Calu3 (cell line): ENCODE data around the gene PARP12. TPM values are rescaled to one million over a fixed set of nuclear protein-coding genes. Genes with fewer than 3 reads are reported as not detected.

ENCODE experiments used
- BruUV-seq: library from RNA; stranded (reverse); fragments of 400-500 nt; replicated peaks from 2 replicates; lab custom pipeline; 2021; lab: Mats Ljungman, UMichigan
- CTCF ChIA-PET: fragments of 300-600 bp; sonication (Branson Sonifier 250); formaldehyde crosslinking; loops from one replicate; lab custom pipeline; 2022; ENCODE audit warnings: antibody characterized with exemption; lab: Charles Lee
- DNase-seq: peaks from one replicate; pipeline ENCODE4 v3.0.0; 2022
- H3K27ac Mint-ChIP-seq: one replicate; pipeline ENCODE4 v1.8.0; 2022; ENCODE audit warnings: mixed read lengths; ENCODE audit not compliant: unreplicated experiment
- H3K27me3 Mint-ChIP-seq: one replicate; pipeline ENCODE4 v1.8.0; 2022; ENCODE audit warnings: mixed read lengths; ENCODE audit not compliant: unreplicated experiment
- H3K36me3 Mint-ChIP-seq: one replicate; pipeline ENCODE4 v1.8.0; 2022; ENCODE audit warnings: mild to moderate bottlenecking, moderate library complexity, mixed read lengths; ENCODE audit not compliant: insufficient read depth, unreplicated experiment
- H3K4me1 Mint-ChIP-seq: one replicate; pipeline ENCODE4 v1.8.0; 2022; ENCODE audit warnings: mild to moderate bottlenecking, low read depth, mixed read lengths; ENCODE audit not compliant: unreplicated experiment
- H3K4me3 Mint-ChIP-seq: one replicate; pipeline ENCODE4 v1.8.0; 2022; ENCODE audit warnings: mild to moderate bottlenecking, low read depth, moderate library complexity, mixed read lengths; ENCODE audit not compliant: unreplicated experiment
- H3K9me3 Mint-ChIP-seq: one replicate; pipeline ENCODE4 v1.8.0; 2022; ENCODE audit warnings: low read depth, mixed read lengths; ENCODE audit not compliant: unreplicated experiment
- intact Hi-C: fragments of 100-400 bp; cut with micrococcal nuclease; formaldehyde crosslinking; loops from one replicate; pipeline ENCODE4 v1.10.0; 2022; ENCODE audit not compliant: unreplicated experiment
- total RNA-seq: library from RNA; stranded (reverse); gene quantifications from 2 replicates; pipeline ENCODE4 v1.2.3, GENCODE V29; 2022
- TF ChIP-seq, protein P1 (sequence below): fragments of 200-600 bp; IDR thresholded peaks from one replicate; pipeline ENCODE4 v1.8.0; 2022; ENCODE audit warnings: antibody characterized with exemption; ENCODE audit not compliant: unreplicated experiment

Gene PARP12
- total RNA-seq, 1 experiment from 2014 or later = 66.6 TPM

DNA sequence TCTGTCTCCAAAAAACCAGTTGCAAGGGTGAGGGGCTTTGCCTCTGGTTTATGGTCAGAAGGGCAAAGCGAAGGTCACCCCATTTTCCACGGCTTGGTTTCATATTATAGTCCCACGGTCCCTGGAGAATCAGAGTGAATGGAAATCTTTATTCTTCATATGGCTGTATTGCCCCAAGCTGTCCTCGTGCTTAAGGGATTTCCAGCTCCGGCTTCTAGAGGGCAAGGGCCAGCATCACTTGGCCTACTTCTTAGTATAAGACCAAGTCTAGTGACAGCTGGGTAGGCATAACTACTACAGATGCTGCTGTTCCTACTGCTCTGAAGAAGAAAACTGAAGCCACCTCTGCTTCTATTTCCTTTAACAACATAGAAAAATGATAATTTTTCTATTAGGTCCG lies 63.2 kb downstream of the PARP12 start:
- Mint-ChIP-seq H3K27ac (no peak overlapping the region), H3K9me3 (no peaks in the 10 kb centered on the region), H3K27me3 (no peaks in the 10 kb centered on the region), H3K4me1 (no peaks in the 10 kb centered on the region), H3K4me3 (no peak overlapping the region), H3K36me3 (no peaks in the 10 kb centered on the region)
- intact Hi-C loops = loop anchor here (5.0 kb wide), 1 partner anchor 157 kb away; no protein-coding TSS in a partner anchor
- TF ChIP-seq, protein P1, sequence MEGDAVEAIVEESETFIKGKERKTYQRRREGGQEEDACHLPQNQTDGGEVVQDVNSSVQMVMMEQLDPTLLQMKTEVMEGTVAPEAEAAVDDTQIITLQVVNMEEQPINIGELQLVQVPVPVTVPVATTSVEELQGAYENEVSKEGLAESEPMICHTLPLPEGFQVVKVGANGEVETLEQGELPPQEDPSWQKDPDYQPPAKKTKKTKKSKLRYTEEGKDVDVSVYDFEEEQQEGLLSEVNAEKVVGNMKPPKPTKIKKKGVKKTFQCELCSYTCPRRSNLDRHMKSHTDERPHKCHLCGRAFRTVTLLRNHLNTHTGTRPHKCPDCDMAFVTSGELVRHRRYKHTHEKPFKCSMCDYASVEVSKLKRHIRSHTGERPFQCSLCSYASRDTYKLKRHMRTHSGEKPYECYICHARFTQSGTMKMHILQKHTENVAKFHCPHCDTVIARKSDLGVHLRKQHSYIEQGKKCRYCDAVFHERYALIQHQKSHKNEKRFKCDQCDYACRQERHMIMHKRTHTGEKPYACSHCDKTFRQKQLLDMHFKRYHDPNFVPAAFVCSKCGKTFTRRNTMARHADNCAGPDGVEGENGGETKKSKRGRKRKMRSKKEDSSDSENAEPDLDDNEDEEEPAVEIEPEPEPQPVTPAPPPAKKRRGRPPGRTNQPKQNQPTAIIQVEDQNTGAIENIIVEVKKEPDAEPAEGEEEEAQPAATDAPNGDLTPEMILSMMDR = no peak
- no TSS peak for BruUV-seq
- DNase-seq = no peak
- CTCF ChIA-PET = interaction anchor here (1.3 kb wide), 1 partner anchor 354 kb away, joined by 4 read pairs; no protein-coding TSS in a partner anchor

DNA sequence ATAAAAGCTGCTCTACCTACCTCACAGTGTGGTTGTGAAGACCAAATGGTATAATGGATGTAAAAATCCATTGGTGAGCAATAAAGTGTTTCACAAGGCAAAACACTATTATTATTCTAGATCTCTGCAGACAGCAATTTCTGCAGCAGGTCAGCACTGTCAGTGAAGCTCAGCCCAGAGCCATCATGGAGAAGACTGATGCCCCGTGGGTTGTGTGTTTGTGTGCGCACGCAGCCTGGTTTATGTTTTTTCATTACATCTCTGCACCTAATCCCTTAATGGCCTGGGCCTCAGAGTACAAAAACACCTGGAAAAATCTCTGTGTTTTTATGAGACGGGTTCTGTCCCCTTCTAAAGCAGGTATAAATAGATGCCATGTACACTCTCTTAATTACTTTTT lies 64.2 kb downstream of the PARP12 start:
- Mint-ChIP-seq H3K4me1 (no peaks in the 10 kb centered on the region), H3K27ac (no peak overlapping the region), H3K4me3 (no peak overlapping the region), H3K9me3 (no peaks in the 10 kb centered on the region), H3K27me3 (no peaks in the 10 kb centered on the region), H3K36me3 (no peaks in the 10 kb centered on the region)
- TF ChIP-seq, protein P1 = no peak
- BruUV-seq = no TSS peak
- intact Hi-C loops = loop anchor here (5.0 kb wide), 1 partner anchor 156 kb away; no protein-coding TSS in a partner anchor
- CTCF ChIA-PET = interaction anchor here (1.3 kb wide), 1 partner anchor 353 kb away, joined by 4 read pairs; no protein-coding TSS in a partner anchor
- no peak for DNase-seq

DNA sequence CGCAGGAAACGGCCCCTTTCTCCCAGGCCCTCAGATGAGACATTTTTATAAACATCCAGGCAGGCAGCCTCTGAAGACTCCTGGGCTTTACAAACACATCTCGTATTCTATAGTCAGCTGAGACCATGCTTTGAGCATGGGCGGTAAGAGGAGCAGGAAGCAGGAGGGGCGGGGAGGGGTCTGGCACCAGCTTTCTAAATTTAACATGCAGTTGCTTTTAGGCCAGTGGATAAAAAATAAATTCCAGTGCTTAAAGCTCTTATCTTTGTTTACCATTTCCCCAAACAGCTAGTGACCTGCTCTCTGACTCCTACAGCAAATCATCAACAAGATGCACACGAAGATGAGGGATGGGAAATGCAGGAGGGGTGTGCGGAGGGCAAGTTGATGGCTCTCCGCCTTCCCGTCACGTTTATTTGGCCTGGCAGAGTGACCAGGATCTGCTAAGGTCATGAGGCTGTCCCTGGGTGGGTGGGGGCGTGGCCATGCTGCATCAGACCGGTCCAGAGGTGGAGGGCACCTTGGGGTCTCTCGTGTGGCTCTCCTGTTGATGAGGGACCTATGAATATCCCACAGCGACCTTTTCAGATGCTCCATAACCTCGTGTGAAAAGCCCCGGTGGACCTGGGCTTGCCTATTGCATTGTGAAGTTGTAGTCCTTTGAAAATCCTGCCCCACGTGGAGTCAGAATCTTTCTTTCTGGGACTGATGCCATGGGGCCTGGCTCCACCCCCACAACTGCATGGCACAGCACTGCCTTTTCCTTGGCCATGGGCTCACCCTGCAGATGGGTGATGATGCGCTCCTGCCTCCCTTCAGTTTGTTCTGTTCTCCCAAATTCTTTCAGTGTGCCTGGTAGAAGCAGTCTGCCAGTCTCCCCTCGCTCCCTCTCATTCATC lies 67.5 kb downstream of the PARP12 start:
- no peak overlapping the region for H3K27ac Mint-ChIP-seq
- TF ChIP-seq, protein P1 = no peak

DNA sequence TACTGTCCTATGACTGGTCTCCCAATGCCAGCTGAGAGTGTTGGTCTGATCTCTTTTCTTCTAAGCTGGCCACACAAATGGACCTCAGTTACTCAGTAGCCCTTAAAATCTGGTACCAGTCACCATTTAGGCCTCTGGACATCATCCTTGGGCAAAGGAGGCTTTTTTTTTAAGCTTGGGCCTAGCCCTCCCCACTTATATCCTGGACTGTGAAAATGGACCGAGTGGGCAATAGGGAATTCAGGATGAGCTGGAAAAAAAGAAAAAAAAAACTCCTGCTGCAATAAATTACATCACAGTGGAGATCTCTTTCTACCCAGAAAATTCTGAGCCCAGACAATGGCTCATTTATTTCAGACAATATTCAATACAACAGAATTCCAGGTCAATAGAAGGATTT lies 68.4 kb downstream of the PARP12 start:
- CTCF ChIA-PET = interaction anchor here (0.7 kb wide), 1 partner anchor 620 kb away, joined by 5 read pairs; no protein-coding TSS in a partner anchor
- H3K27me3 Mint-ChIP-seq = no peaks in the 10 kb centered on the region
- H3K36me3 Mint-ChIP-seq = no peaks in the 10 kb centered on the region
- no peak overlapping the region for H3K27ac Mint-ChIP-seq
- no peak for DNase-seq
- TF ChIP-seq, protein P1 = no peak
- H3K9me3 Mint-ChIP-seq = no peaks in the 10 kb centered on the region
- no TSS peak for BruUV-seq
- intact Hi-C loops = no loop called here
- H3K4me1 Mint-ChIP-seq = no peaks in the 10 kb centered on the region
- H3K4me3 Mint-ChIP-seq = no peak overlapping the region

More for the DNA sequence above, 67.5 kb downstream of the PARP12 start:
- Mint-ChIP-seq H3K9me3 (no peaks in the 10 kb centered on the region), H3K4me3 (no peak overlapping the region), H3K36me3 (no peaks in the 10 kb centered on the region), H3K4me1 (no peaks in the 10 kb centered on the region), H3K27me3 (no peaks in the 10 kb centered on the region)
- CTCF ChIA-PET = interaction anchor here (0.6 kb wide), 1 partner anchor 97 kb away, joined by 3 read pairs; no protein-coding TSS in a partner anchor
- no peak for DNase-seq
- intact Hi-C loops = loop anchor here (5.0 kb wide), 1 partner anchor 153 kb away; no protein-coding TSS in a partner anchor
- BruUV-seq = no TSS peak
